ENCODE data around the gene AP4S1.
"Not testable (repeated sequence)": the region's sequence is repeated elsewhere in the genome, so short reads cannot be mapped to it uniquely, and the experiment has no call there.

AP4S1 gene

GRCh38 chr14:31045501-31046080, 20.1 kb downstream of the AP4S1 start:
- no peak for DNase-seq

- DNase-seq: peak in 2 of 3 donors; percentile 35 to 58
Measured at GRCh38 chr14:31047503-31047902, 22.1 kb downstream of the AP4S1 start.

- DNase-seq: no peak
Measured at GRCh38 chr14:31051023-31051422, 25.6 kb downstream of the AP4S1 start.

GRCh38 chr14:31051511-31051910, 26.1 kb downstream of the AP4S1 start:
- DNase-seq: peak; percentile 77 to 80 (median 78)

- DNase-seq: not testable (repeated sequence)
Measured at GRCh38 chr14:31052905-31053586, 27.6 kb downstream of the AP4S1 start.

- no peak for DNase-seq
Measured at GRCh38 chr14:31057035-31057434, 31.6 kb downstream of the AP4S1 start.

- no peak for DNase-seq
Measured at GRCh38 chr14:31057701-31058364, 32.4 kb downstream of the AP4S1 start.

- DNase-seq: peak; percentile 80 to 87 (median 80)
Measured at GRCh38 chr14:31059152-31059924, 33.9 kb downstream of the AP4S1 start.

GRCh38 chr14:31060253-31060875, 34.9 kb downstream of the AP4S1 start:
- DNase-seq: no peak

- DNase-seq: not testable (repeated sequence)
Measured at GRCh38 chr14:31062908-31063307, 37.5 kb downstream of the AP4S1 start.

- peak; percentile 71 to 85 (median 79) for DNase-seq
Measured at GRCh38 chr14:31068235-31068634, 42.8 kb downstream of the AP4S1 start.

- DNase-seq: no peak
Measured at GRCh38 chr14:31069343-31069742, 43.9 kb downstream of the AP4S1 start.

GRCh38 chr14:31070431-31070830, 45.0 kb downstream of the AP4S1 start:
- no peak for DNase-seq

- DNase-seq: no peak
Measured at GRCh38 chr14:31071151-31071550, 45.7 kb downstream of the AP4S1 start.

GRCh38 chr14:31075144-31075543, 49.7 kb downstream of the AP4S1 start:
- DNase-seq: no peak

GRCh38 chr14:31078766-31079165, 53.3 kb downstream of the AP4S1 start:
- DNase-seq: no peak

GRCh38 chr14:31080056-31080455, 54.6 kb downstream of the AP4S1 start:
- DNase-seq: no peak

GRCh38 chr14:31080484-31080883, 55.0 kb downstream of the AP4S1 start:
- DNase-seq: no peak

GRCh38 chr14:31083781-31084180, 58.3 kb downstream of the AP4S1 start:
- no peak for DNase-seq

- no peak for DNase-seq
Measured at GRCh38 chr14:31084385-31084784, 58.9 kb downstream of the AP4S1 start.

GRCh38 chr14:31085027-31085426, 59.6 kb downstream of the AP4S1 start:
- no peak for DNase-seq

- not testable (repeated sequence) for DNase-seq
Measured at GRCh38 chr14:31086466-31086865, 61.0 kb downstream of the AP4S1 start.
